HCT116 (cell line): ENCODE measurements around the gene SRF. TPM values are rescaled to one million over a fixed set of nuclear protein-coding genes. Genes with fewer than 3 reads are reported as not detected.

Source experiments
- ATAC-seq: fragments of 200-7000 bp; cut with Tn5 transposase; 2 replicates; pipeline ENCODE4 v1.9.1; 2020; ENCODE audit warnings: mild to moderate bottlenecking, moderate library complexity
- BruUV-seq: library from RNA; stranded (reverse); fragments of 400-500 nt; replicated peaks from 2 replicates; lab custom pipeline; 2021; lab: Mats Ljungman, UMichigan
- CTCF ChIA-PET: fragments of 300-600 bp; sonication (Branson Sonifier 250); formaldehyde crosslinking; loops from one replicate; lab custom pipeline; 2021; ENCODE audit warnings: antibody characterized with exemption; lab: Charles Lee
- POLR2A ChIA-PET: fragments of 300-600, 350-600 bp; sonication (Branson Sonifier 250); formaldehyde crosslinking; loops from one replicate; lab custom pipeline; 2021; ENCODE audit warnings: antibody characterized with exemption; lab: Charles Lee
- RAD21 ChIA-PET, 2 experiments: fragments of 300-600 bp; sonication (Branson Sonifier 250); formaldehyde crosslinking; loops; one replicate each; lab custom pipeline; 2023; ENCODE audit warnings: low total read pairs in 2 of 2; ENCODE audit not compliant: uncharacterized antibody in 2 of 2, unreplicated experiment in 2 of 2, low non-redundant PET in 1 of 2; lab: Charles Lee
- DNase-seq: peaks from one replicate; pipeline ENCODE4 v3.0.0-alpha.2; 2010; ENCODE audit warnings: low read depth, low spot score
- H2AFZ ChIP-seq: fragments of 200-600 bp; shearing (Covaris generic), sonication (generic); 2 replicates; pipeline ENCODE4 v1.6.1; 2017; ENCODE audit warnings: low read depth, mixed run types, mixed read lengths, antibody characterized with exemption, low read length; ENCODE audit not compliant: poor library complexity, severe bottlenecking
- H3K27ac ChIP-seq: 2 replicates; pipeline ENCODE4 v1.5.1; 2012; ENCODE audit warnings: low read depth, low read length
- H3K27me3 ChIP-seq: fragments of 200-600 bp; sonication (generic); 2 replicates; pipeline ENCODE4 v1.6.1; 2016; ENCODE audit warnings: mixed run types, low read length, mixed read lengths; ENCODE audit not compliant: insufficient read depth
- H3K36me3 ChIP-seq, 2 experiments: fragments of 200-500 bp in 1 of 2; fragments of 200-600 bp in 1 of 2; sonication (Bioruptor generic) in 1 of 2; sonication (generic) in 1 of 2; 2 replicates each; pipeline versions ENCODE4 v1.5.1 to v1.6.1; 2014 to 2016; ENCODE audit warnings: low read length in 2 of 2, inconsistent platforms in 1 of 2, mixed read lengths in 1 of 2, mixed run types in 1 of 2; ENCODE audit not compliant: insufficient read depth in 2 of 2, control insufficient read depth in 1 of 2
- H3K4me1 ChIP-seq, 2 experiments: fragments of 200-600 bp in 1 of 2; sonication (generic) in 1 of 2; 2 replicates each; pipeline versions ENCODE4 v1.5.1 to v1.6.1; 2012 to 2017; ENCODE audit warnings: low read length in 2 of 2, inconsistent platforms in 1 of 2, mild to moderate bottlenecking in 1 of 2, mixed read lengths in 1 of 2, mixed run types in 1 of 2, moderate library complexity in 1 of 2; ENCODE audit not compliant: insufficient read depth in 2 of 2, control insufficient read depth in 1 of 2
- H3K4me2 ChIP-seq: fragments of 200-600 bp; sonication (generic); 2 replicates; pipeline ENCODE4 v1.6.1; 2017; ENCODE audit warnings: mixed run types, low read length, mixed read lengths
- H3K4me3 ChIP-seq, 2 experiments: fragments of 200-600 bp in 1 of 2; sonication (generic) in 1 of 2; replicated peaks in 1 of 2; 2 replicates each; pipeline ENCODE4 v1.5.1; 2011 to 2016; ENCODE audit warnings: low read length in 2 of 2, control low read depth in 1 of 2, low read depth in 1 of 2, mild to moderate bottlenecking in 1 of 2, mixed read lengths in 1 of 2, mixed run types in 1 of 2
- H3K79me2 ChIP-seq: fragments of 200-600 bp; sonication (generic); 2 replicates; pipeline ENCODE4 v1.6.1; 2017; ENCODE audit warnings: mild to moderate bottlenecking, mixed run types, low read length, moderate library complexity, mixed read lengths; ENCODE audit not compliant: insufficient read depth
- H3K9ac ChIP-seq: fragments of 200-600 bp; sonication (generic); 2 replicates; pipeline ENCODE4 v1.6.1; 2016; ENCODE audit warnings: low read length, mixed read lengths
- H3K9me2 ChIP-seq: fragments of 200-600 bp; sonication (generic), shearing (Covaris generic); 2 replicates; pipeline ENCODE4 v1.6.1; 2017; ENCODE audit warnings: mixed run types, mild to moderate bottlenecking, moderate library complexity; ENCODE audit not compliant: insufficient read depth
- H3K9me3 ChIP-seq, 2 experiments: fragments of 200-500 bp in 1 of 2; fragments of 200-600 bp in 1 of 2; sonication (Bioruptor generic) in 1 of 2; sonication (generic) in 1 of 2; 2 replicates each; pipeline ENCODE4 v1.6.1; 2014 to 2017; ENCODE audit warnings: low read length in 2 of 2, mixed read lengths in 2 of 2, inconsistent platforms in 1 of 2, low read depth in 1 of 2, mild to moderate bottlenecking in 1 of 2, mixed run types in 1 of 2, moderate library complexity in 1 of 2; ENCODE audit not compliant: control insufficient read depth in 1 of 2, insufficient read depth in 1 of 2
- H4K20me1 ChIP-seq: fragments of 200-600 bp; sonication (generic), shearing (Covaris generic); 2 replicates; pipeline ENCODE4 v1.6.1; 2017; ENCODE audit warnings: mixed run types, mild to moderate bottlenecking, moderate library complexity; ENCODE audit not compliant: insufficient read depth
- ATF3 ChIP-seq: IDR thresholded peaks from 2 replicates; pipeline ENCODE4 v1.6.1; 2012
- CBX3 ChIP-seq: IDR thresholded peaks from 2 replicates; pipeline ENCODE4 v1.6.1; 2012; ENCODE audit warnings: low read depth
- CTCF ChIP-seq, 3 experiments: fragments of 200-600 bp in 1 of 3; sonication (generic) in 1 of 3; IDR thresholded peaks in 2 of 3; conservative IDR thresholded peaks in 1 of 3; 2 replicates each; pipeline ENCODE4 v1.5.1; 2012 to 2017; ENCODE audit warnings: low read depth in 2 of 3, low read length in 2 of 3, antibody characterized with exemption in 1 of 3, borderline replicate concordance in 1 of 3, control low read depth in 1 of 3, mild to moderate bottlenecking in 1 of 3, mixed read lengths in 1 of 3, mixed run types in 1 of 3, moderate library complexity in 1 of 3; ENCODE audit not compliant: insufficient read depth in 1 of 3
- EGR1 ChIP-seq: IDR thresholded peaks from 2 replicates; pipeline ENCODE4 v1.6.1; 2012; ENCODE audit warnings: low read depth
- EZH2 ChIP-seq: fragments of 200-600 bp; sonication (generic); IDR thresholded peaks from 2 replicates; pipeline ENCODE4 v1.6.1; 2017; ENCODE audit warnings: antibody characterized with exemption, mixed run types
- EZH2phosphoT487 ChIP-seq: fragments of 200-600 bp; IDR thresholded peaks from 2 replicates; pipeline ENCODE4 v1.6.1; 2018; ENCODE audit warnings: antibody characterized with exemption, borderline replicate concordance
- FOSL1 ChIP-seq: IDR thresholded peaks from 2 replicates; pipeline ENCODE4 v1.6.1; 2012; ENCODE audit warnings: low read depth
- JUND ChIP-seq: IDR thresholded peaks from 2 replicates; pipeline ENCODE4 v1.6.1; 2012
- MAX ChIP-seq: IDR thresholded peaks from 2 replicates; pipeline ENCODE4 v1.6.1; 2012
- POLR2AphosphoS5 ChIP-seq: IDR thresholded peaks from 2 replicates; pipeline ENCODE4 v1.6.1; 2011; ENCODE audit warnings: mild to moderate bottlenecking, low read depth, low read length, moderate library complexity
- REST ChIP-seq: IDR thresholded peaks from 2 replicates; pipeline ENCODE4 v1.6.1; 2012; ENCODE audit warnings: low read depth
- SIN3A ChIP-seq: IDR thresholded peaks from 2 replicates; pipeline ENCODE4 v1.6.1; 2012; ENCODE audit warnings: low read depth
- SP1 ChIP-seq: IDR thresholded peaks from 2 replicates; pipeline ENCODE4 v1.6.1; 2012; ENCODE audit warnings: low read depth
- TCF7L2 ChIP-seq: IDR thresholded peaks from 2 replicates; pipeline ENCODE4 v1.7.0; 2011; ENCODE audit warnings: borderline replicate concordance, inconsistent platforms; ENCODE audit not compliant: insufficient read depth, insufficient read length; ENCODE audit errors: extremely low read depth
- YY1 ChIP-seq: IDR thresholded peaks from 2 replicates; pipeline ENCODE4 v1.6.1; 2011; ENCODE audit warnings: low read length, low read depth, moderate library complexity, mild to moderate bottlenecking; ENCODE audit not compliant: insufficient replicate concordance; ENCODE audit errors: extremely low read depth
- ZBTB33 ChIP-seq: IDR thresholded peaks from 2 replicates; pipeline ENCODE4 v1.6.1; 2011; ENCODE audit warnings: mild to moderate bottlenecking, low read length, moderate library complexity; ENCODE audit not compliant: insufficient replicate concordance; ENCODE audit errors: extremely low read depth
- ZNF274 ChIP-seq: fragments of 200-500 bp; sonication (Bioruptor generic); IDR thresholded peaks from 2 replicates; pipeline ENCODE4 v1.6.1; 2014; ENCODE audit warnings: mild to moderate bottlenecking, low read depth, low read length, inconsistent platforms
- intact Hi-C: fragments of 100-400 bp; cut with micrococcal nuclease; formaldehyde crosslinking; loops from 2 replicates; pipeline ENCODE4 v1.10.0; 2022
- total RNA-seq: library from RNA; stranded (reverse); gene quantifications from one replicate; pipeline ENCODE4 v1.2.1, GENCODE V29; 2021; ENCODE audit not compliant: unreplicated experiment

The SRF gene
- total RNA-seq, 1 experiment from 2014 or later = 28.1 TPM

GRCh38 chr6:43188426-43188825 lies 17.4 kb downstream of the SRF start:
- no peak overlapping the region for H3K4me3 ChIP-seq
- intact Hi-C loops = no loop called here
- H4K20me1 ChIP-seq = no peaks in the 10 kb centered on the region
- BruUV-seq = no TSS peak
- ChIA-PET POLR2A (no interaction called here), CTCF (no interaction called here), RAD21 (no interaction called here)
- no peaks in the 10 kb centered on the region; the same call in 1 of the 2 replicates for H3K79me2 ChIP-seq
- DNase-seq (no peak), ATAC-seq (no peak)
- H2AFZ ChIP-seq = no peak overlapping the region
- H3K27me3 ChIP-seq = no peaks in the 10 kb centered on the region
- H3K4me1 ChIP-seq = no peaks in the 10 kb centered on the region
- H3K4me2 ChIP-seq = no peak overlapping the region
- no peak overlapping the region for H3K27ac ChIP-seq
- H3K9me3 ChIP-seq = no peaks in the 10 kb centered on the region
- H3K36me3 ChIP-seq = peaks cover 0 to 7% of the 10 kb centered on the region in 2 experiments; a peak in 2 of 4 replicates
- TF ChIP-seq FOSL1 (no peak), ZNF274 (no peak), ZBTB33 (no peak), EZH2phosphoT487 (no peak), TCF7L2 (no peak), CTCF (IDR thresholded peaks at IDR 0.05 in 2 of 3, conservative IDR thresholded peaks at IDR 0.05 in 1 of 3; ENCODE audit: borderline replicate concordance in 1 of 3, insufficient read depth in 1 of 3, low read depth in 2 of 3, low read length in 2 of 3) (no peak), EGR1 (no peak), YY1 (no peak), POLR2AphosphoS5 (no peak), EZH2 (no peak), SP1 (no peak), SIN3A (no peak), REST (no peak), JUND (no peak), CBX3 (no peak), MAX (no peak), ATF3 (no peak)
- no peak overlapping the region for H3K9ac ChIP-seq
- no peaks in the 10 kb centered on the region for H3K9me2 ChIP-seq
